Hindlimb muscle (tissue), 1 donor: ENCODE measurements around the gene PRTFDC1. TPM values are rescaled to one million over a fixed set of nuclear protein-coding genes. Genes with fewer than 3 reads are reported as not detected.
"Not testable (repeated sequence)": the region's sequence is repeated elsewhere in the genome, so short reads cannot be mapped to it uniquely, and the experiment has no call there.

Experiments used
- DNase-seq: peaks from one replicate; pipeline ENCODE4 v3.0.0-alpha.2; 2013
- polyA plus RNA-seq: library from polyadenylated mRNA; unstranded; fragments of 120-200 nt; gene quantifications from one replicate; pipeline ENCODE4 v1.2.1, GENCODE V29; 2013; ENCODE audit not compliant: insufficient read length

The PRTFDC1 gene
- polyA plus RNA-seq, 1 donor: 10.1 TPM

DNA sequence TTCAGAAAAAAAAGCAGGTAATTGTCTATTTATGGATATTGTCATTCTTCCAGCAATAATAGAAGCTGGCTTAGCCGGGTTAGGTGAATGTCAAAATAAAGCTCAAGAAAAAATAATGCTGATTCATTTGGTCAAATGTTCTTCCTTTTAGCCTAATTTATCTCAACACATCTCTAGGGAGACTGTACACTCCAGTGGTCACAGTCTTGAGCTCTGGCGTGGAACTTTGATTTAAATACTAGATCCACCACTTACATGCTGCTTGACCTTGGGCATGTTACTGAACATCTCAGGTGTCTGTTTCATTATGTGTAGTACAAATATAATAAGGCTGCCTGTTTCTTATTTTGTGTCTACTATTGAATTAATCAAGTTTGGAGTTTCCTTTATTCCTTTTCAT lies 22.0 kb downstream of the PRTFDC1 start:
- DNase-seq: no peak

DNA sequence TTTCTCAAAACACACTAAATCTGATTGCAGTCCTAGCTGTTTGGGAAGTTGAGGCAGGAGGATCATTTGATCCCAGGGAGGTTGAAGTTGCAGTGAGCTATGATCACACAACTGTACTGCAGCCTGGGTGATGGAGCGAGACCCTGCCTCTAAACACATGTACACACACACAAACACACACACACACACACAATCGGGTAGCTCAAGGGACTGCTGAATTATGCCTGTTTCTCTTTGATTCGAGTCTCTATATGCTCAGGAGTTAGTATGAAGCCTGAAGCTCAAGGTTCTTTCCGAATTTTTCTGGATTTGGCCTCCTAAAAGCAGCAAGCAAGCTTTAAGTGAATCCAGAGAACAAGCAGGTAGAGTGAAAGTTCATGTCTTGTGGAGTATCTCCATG lies 22.5 kb downstream of the PRTFDC1 start:
- no peak for DNase-seq

DNA sequence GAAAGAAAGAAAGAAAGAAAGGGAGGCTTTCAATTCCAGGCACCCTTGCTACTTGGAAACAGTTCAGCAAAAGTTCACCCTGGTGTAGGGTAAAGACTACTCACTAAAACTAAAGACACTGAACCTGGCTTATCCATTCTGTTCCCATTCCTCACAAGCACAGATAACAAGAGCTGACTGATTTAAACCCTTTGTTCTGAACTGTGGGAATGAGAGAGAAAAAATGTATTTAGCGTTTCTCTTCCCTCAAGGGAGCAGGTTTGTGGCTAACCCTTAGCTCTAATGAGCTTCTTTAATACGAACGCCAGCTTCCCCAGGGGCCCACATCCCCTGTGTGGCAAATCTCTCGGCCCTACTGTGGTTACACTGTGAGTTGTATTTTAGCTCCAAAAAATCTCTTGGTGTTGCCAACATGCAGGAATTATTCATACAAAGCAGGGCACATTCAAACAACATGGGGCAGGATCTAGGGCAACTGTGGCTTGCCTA lies 23.3 kb downstream of the PRTFDC1 start:
- no peak for DNase-seq

DNA sequence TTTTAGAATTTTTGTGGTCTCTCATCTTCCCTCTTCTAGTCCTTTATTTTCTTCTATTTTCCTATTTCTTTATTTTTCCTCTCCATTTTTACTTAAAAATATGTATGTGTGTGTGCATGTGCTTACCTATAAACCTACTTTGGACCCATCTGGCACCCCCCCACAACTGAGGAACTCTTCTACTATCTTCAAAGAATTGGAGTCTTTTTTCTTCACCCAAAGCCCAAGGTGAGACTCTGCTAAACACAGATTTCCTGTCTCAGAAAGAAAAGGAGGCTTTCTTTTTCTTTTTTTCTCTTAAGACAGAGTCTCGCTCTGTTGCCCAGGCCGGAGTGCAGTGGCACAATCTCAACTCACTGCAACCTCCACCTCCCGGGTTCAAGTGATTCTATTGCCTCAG lies 24.2 kb downstream of the PRTFDC1 start:
- no peak for DNase-seq

DNA sequence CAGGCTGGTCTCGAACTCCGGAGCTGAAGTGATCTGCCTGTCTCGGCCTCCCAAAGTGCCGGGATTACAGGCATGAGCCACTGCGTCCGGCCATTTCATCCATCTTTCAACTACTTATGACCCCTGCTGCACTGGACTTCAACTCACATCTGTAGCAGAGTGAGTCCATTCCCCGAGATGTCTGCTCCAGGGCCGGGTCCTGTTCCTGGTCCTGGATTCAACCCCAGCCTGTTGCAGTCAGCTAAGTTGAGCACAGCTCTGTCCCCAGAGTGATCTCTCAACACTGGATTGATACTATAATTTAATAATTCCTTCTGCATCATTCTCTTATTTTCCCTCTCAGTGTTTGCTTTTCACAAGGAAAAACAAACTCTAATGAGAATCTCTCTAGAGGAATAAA lies 25.8 kb downstream of the PRTFDC1 start:
- peak; percentile 70 for DNase-seq

DNA sequence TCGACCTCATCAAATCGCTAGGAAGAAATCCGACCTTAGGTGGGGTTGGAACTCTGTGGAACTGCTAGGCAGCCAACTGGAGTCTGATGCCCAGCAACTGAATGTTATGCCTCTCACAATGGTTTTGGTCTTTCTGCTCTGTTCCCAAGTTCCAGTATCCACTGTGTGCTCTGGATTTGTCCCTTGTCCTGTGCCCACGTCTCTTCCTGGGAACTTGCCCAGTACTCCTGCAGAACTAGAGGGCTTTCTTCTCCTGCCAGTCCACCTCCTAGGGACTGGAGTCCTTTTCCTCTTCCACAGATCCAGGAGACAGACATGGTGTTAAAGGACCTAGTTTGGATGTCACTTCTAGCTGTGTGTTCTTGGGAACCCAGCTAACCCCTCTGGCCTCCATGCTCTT lies 26.6 kb downstream of the PRTFDC1 start:
- no peak for DNase-seq

- DNase-seq: not testable (repeated sequence)
Measured at GRCh38 chr10:24924483-24924882, 27.9 kb downstream of the PRTFDC1 start.

DNA sequence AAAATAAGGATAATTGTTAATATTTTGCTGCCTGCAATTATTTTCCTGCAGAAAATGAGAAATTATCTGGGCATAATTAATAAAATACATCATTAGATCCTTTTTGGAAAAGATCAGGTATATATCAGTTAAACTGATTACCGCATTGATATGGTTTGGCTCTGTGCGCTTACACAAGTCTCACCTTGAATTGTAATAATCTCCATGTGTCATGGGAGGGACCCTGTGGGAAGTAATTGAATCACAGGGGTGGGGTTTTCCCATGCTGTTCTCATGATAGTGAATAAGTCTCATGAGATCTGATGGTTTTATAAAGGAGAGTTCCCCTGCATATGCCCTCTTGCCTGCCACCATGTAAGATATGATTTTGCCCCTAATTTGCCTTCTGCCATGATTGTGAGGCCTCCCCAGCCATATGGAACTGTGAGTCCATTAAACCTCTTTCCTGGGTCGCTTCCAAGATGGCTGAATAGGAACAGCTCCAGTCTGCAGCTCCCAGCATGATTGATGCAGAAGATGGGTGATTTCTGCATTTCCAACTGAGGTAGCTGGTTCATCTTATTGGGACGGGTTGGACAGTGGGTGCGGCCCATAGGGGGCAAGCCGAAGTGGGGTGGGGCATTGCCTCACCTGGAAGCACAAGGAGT lies 30.1 kb downstream of the PRTFDC1 start:
- not testable (repeated sequence) for DNase-seq

- peak; percentile 29 for DNase-seq
Measured at GRCh38 chr10:24920907-24921881, 31.2 kb downstream of the PRTFDC1 start.

DNA sequence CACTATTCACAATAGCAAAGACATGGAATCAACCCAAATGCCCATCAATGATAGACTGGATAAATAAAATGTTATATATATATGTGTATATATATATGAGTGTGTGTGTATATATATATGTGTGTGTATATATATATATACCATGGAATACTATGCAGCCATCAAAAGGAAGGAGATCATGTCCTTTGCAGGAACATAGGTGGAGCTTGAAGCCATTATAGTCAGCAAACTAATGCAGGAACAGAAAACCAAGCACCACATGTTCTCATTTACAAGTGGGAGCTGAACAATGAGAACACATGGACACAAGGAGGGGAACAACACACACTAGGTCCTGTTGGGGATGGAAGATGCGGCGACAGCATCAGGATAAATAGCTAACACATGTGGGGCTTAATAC lies 32.2 kb downstream of the PRTFDC1 start:
- DNase-seq: not testable (repeated sequence)

- DNase-seq: not testable (repeated sequence)
Measured at GRCh38 chr10:24919629-24920028, 32.8 kb downstream of the PRTFDC1 start.

DNA sequence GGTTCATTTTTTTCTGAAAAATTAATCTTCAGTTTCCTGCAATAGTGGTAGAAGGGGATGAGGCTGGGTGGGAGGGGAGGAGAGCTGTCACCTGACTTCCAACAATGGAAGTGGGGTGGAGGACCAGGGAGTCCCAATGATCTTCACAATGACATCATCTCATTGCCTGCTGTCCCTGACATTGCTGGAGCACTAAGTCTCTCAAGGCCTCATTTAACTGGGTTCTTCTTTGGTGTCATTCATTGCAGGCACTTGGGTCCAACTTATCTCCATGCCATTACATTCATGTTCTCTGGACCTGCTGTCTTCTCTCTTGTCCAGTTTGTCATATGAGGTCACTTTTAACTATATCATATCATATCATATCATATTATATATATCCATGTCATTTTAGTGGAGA lies 34.4 kb downstream of the PRTFDC1 start:
- no peak for DNase-seq

DNA sequence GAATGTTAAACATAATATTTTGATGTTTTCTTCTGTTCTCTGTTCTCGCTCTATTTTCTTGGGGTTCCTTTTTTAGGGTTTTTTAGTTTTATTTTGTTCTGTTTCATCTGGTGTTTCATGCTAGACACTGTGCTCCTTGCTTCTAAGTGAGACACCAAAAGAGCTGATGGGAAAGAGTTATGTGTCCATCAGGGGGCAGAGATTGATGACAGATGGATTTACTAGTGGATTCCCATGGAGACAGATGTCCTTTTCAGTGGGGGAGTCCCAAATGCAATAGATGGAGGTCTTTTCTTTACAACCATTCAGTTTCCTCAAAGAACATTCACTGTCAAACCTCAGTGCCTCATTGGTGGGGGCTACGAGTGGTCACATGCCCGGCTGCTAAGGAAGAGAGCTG lies 34.9 kb downstream of the PRTFDC1 start:
- DNase-seq: no peak

GRCh38 chr10:24916365-24916764 lies 36.0 kb downstream of the PRTFDC1 start:
- no peak for DNase-seq

DNA sequence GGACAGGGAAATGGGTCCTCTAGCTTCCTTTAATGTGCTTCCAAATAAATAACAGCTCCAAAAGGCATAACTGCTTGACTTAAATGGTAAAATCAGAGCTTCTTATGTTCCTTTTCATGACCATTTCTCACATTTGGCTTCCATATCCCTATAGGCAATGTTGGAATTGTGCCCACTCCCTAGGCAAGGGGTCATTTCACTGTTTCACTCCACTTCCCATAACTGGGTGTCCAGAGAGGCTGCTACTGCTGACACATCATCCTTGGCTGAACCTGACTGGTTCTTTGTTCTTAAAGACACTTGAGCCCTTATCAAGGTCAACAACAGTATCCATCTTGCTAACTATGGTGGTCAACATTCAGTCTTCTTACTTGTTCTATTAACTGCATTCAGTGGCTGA lies 37.1 kb downstream of the PRTFDC1 start:
- DNase-seq: no peak

- no peak for DNase-seq
Measured at GRCh38 chr10:24914148-24914547, 38.3 kb downstream of the PRTFDC1 start.

DNA sequence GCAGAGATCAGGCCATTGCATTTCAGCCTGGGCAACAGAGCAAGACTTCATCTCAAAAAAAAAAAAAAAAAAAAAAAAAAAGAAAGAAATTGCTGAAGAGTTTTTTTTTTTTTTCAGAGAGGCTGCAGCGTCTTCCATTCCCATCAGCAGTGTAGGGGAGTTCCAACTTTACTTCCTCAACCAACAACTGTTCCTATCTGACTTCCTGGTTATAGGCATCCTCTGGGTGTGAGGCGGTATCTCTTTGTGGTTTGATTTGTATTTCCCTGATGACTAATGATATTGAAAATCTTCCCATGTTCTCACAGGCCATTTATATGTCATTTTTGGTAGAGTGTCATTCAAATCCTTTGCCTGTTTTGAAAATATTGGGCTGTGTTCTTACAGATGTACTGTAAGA lies 40.2 kb downstream of the PRTFDC1 start:
- DNase-seq: no peak

DNA sequence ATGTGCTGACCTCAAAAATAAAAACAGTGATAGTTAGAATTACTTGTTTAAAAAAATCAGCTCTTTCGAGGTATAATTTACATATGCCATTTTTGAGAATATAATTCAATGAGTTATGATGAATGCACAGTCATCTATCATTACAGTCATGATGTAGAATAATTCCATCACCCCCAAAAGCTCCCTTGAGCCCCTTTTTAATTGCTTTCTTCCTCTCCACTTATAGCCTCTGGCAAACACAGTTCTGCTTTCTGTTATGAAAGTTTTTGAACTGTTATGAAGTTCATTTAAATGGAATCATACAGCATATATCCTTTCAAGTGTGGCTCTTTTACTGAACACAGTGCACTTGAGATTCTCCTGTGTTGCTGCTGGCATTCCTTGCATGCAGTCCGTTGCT lies 41.4 kb downstream of the PRTFDC1 start:
- DNase-seq: no peak

GRCh38 chr10:24910574-24910973 lies 41.8 kb downstream of the PRTFDC1 start:
- DNase-seq: no peak

- DNase-seq: no peak
Measured at GRCh38 chr10:24908793-24909423, 43.5 kb downstream of the PRTFDC1 start.

- DNase-seq: no peak
Measured at GRCh38 chr10:24907956-24908355, 44.5 kb downstream of the PRTFDC1 start.

GRCh38 chr10:24906372-24906771 lies 46.0 kb downstream of the PRTFDC1 start:
- DNase-seq: no peak

GRCh38 chr10:24904824-24905223 lies 47.6 kb downstream of the PRTFDC1 start:
- DNase-seq: no peak
